Rectal smooth muscle tissue (tissue), 1 donor: ENCODE measurements around the gene MDK.
"Not testable (repeated sequence)": the region's sequence is repeated elsewhere in the genome, so short reads cannot be mapped to it uniquely, and the experiment has no call there.

Source experiments
- H3K27ac ChIP-seq: one replicate; pipeline ENCODE4 v1.7.0; 2013; ENCODE audit warnings: low read depth, low read length, inconsistent platforms
- H3K27me3 ChIP-seq: one replicate; pipeline ENCODE4 v1.7.0; 2013; ENCODE audit warnings: low read length; ENCODE audit not compliant: control insufficient read depth, insufficient read depth
- H3K36me3 ChIP-seq: one replicate; pipeline ENCODE4 v1.7.0; 2013; ENCODE audit warnings: low read length; ENCODE audit not compliant: control insufficient read depth, insufficient read depth
- H3K4me1 ChIP-seq: one replicate; pipeline ENCODE4 v1.7.0; 2013; ENCODE audit warnings: low read length; ENCODE audit not compliant: control insufficient read depth, insufficient read depth
- H3K4me3 ChIP-seq: one replicate; pipeline ENCODE4 v1.7.0; 2013; ENCODE audit warnings: low read length
- H3K9ac ChIP-seq: one replicate; pipeline ENCODE4 v1.7.0; 2013; ENCODE audit warnings: low read length

Gene MDK

GRCh38 chr11:46375392-46376101, 5.9 kb upstream of the MDK start:
- no peak overlapping the region for H3K9ac ChIP-seq
- H3K27ac ChIP-seq = no peak overlapping the region
- H3K36me3 ChIP-seq = peaks cover 18% of the 10 kb centered on the region
- H3K27me3 ChIP-seq = no peaks in the 10 kb centered on the region
- H3K4me1 ChIP-seq = no peaks in the 10 kb centered on the region
- H3K4me3 ChIP-seq = no peak overlapping the region

GRCh38 chr11:46376258-46377050, 5.0 kb upstream of the MDK start:
- Histone ChIP-seq H3K4me1 (no peaks in the 10 kb centered on the region), H3K4me3 (no peak overlapping the region), H3K27me3 (no peaks in the 10 kb centered on the region), H3K36me3 (peaks cover 18% of the 10 kb centered on the region), H3K9ac (no peak overlapping the region), H3K27ac (no peak overlapping the region)

DNA sequence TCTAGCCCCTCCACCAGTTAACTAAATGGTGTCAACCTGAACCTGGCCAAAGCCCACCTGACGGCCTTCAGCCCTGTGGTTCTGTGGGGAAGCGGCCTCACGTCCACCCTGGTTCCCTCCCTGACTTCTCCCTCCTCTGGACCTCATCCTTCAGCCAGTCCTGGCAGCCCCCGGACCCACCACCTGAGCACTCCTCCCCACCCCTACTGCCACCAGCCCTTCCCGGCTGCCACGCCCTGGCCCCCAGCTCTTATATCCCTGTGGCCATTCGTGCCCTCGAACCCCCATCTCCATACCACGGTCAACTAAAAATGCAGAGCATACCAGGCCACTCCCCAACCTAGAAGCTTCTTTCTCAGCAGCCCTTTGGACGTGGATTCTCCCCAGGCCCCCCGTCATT, 4.2 kb upstream of the MDK start:
- peaks cover 4% of the 10 kb centered on the region for H3K27me3 ChIP-seq
- no peak overlapping the region for H3K4me3 ChIP-seq
- no peak overlapping the region for H3K9ac ChIP-seq
- H3K36me3 ChIP-seq = peaks cover 18% of the 10 kb centered on the region
- no peaks in the 10 kb centered on the region for H3K4me1 ChIP-seq
- no peak overlapping the region for H3K27ac ChIP-seq

GRCh38 chr11:46377831-46378230, 3.6 kb upstream of the MDK start:
- Histone ChIP-seq H3K36me3 (peaks cover 18% of the 10 kb centered on the region), H3K27me3 (peaks cover 5% of the 10 kb centered on the region), H3K4me1 (peaks cover 3% of the 10 kb centered on the region), H3K9ac (no peak overlapping the region), H3K4me3 (no peak overlapping the region), H3K27ac (no peak overlapping the region)

DNA sequence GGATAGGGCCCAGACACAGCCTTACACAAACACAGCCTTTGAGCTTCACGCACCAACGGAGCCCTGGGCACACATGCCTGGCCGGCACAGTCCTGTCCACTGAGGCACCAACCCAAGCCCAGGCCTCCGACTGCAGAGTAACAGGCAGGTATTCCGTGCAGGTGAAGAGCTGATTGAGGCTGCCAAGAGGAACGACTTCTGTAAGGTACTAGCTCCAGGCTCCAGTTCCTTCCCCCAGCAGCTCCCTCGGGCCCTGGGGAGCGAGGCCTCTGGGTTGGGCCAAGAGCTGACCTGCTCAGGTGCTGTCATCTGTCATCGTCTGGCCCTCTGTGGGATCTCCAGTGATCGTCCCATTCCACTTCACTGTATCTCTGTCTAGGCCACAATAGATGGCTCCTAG, 3.2 kb upstream of the MDK start:
- no peak overlapping the region for H3K4me3 ChIP-seq
- H3K27ac ChIP-seq = no peak overlapping the region
- peaks cover 3% of the 10 kb centered on the region for H3K4me1 ChIP-seq
- H3K27me3 ChIP-seq = peaks cover 5% of the 10 kb centered on the region
- peaks cover 18% of the 10 kb centered on the region for H3K36me3 ChIP-seq
- H3K9ac ChIP-seq = no peak overlapping the region

DNA sequence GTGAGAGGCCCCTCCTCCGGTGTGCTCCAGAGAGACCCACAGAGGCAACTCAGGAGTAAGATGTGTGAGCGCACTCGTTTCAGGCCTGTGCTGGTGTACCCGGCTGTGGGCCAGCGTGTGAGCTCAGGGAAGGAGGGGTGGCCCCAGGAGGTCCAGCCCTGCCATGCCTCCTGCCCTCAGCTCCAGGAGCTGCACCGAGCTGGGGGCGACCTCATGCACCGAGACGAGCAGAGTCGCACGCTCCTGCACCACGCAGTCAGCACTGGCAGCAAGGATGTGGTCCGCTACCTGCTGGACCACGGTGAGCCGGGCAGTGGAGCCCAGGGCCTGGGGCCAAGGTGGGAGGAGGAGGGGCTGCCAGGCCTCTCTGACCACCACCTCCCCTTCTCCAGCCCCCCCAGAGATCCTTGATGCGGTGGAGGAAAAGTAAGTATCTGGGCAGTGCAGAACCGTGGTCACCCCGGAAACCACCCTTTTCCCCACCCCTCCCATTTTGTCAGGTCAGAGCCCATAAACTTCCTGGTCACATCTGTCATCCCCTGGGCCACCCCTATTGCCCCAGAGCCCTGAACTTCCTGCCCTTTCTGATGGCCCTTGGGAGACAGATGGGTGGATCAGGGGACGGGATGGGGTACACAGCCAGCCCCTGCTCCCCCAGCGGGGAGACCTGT, 2.5 kb upstream of the MDK start:
- Histone ChIP-seq H3K4me3 (no peak overlapping the region), H3K9ac (no peak overlapping the region), H3K36me3 (peaks cover 14% of the 10 kb centered on the region), H3K4me1 (peaks cover 3% of the 10 kb centered on the region), H3K27ac (no peak overlapping the region), H3K27me3 (peaks cover 5% of the 10 kb centered on the region)

GRCh38 chr11:46379482-46380293, 1.8 kb upstream of the MDK start:
- not testable (repeated sequence) for H3K9ac ChIP-seq, H3K4me3 ChIP-seq, H3K4me1 ChIP-seq, H3K36me3 ChIP-seq, H3K27ac ChIP-seq, H3K27me3 ChIP-seq

- H3K27ac ChIP-seq = peak overlapping the region; percentile 51
- peaks cover 3% of the 10 kb centered on the region for H3K4me1 ChIP-seq
- peak overlapping the region; percentile 73 for H3K9ac ChIP-seq
- peak overlapping the region; percentile 85 for H3K4me3 ChIP-seq
- H3K27me3 ChIP-seq = peaks cover 13% of the 10 kb centered on the region
- peaks cover 2% of the 10 kb centered on the region for H3K36me3 ChIP-seq
These were observed 975 bp upstream of the MDK start for GRCh38 chr11:46380340-46381047.

DNA sequence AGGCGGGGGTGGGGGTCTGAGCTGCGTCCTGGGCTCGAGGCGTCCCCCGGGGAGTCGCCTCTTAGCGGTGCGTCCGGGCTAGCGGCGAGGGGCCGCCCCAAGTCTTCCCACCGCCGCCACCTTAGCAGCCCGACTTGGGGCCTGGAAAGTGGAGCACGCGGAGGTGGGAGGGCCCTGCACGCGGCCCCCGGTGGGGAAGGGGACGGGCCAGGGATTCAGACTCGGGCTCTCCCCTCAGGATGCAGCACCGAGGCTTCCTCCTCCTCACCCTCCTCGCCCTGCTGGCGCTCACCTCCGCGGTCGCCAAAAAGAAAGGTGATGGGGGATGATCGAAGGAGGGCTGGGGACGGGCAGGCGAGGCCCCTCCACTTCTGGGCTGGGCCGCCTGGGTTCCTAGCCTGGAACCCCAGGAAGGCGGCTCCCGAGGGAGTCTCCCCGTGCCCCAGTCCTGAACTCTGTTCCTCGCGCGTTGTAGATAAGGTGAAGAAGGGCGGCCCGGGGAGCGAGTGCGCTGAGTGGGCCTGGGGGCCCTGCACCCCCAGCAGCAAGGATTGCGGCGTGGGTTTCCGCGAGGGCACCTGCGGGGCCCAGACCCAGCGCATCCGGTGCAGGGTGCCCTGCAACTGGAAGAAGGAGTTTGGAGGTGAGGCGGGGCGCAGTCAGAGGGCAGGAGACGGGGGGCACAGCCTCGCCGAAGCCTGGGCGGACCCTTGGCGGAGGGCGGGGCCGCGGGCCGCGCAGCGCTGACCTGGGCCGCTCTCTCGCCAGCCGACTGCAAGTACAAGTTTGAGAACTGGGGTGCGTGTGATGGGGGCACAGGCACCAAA, 563 bp downstream of the MDK start:
- Histone ChIP-seq H3K27me3 (peaks cover 17% of the 10 kb centered on the region), H3K36me3 (no peaks in the 10 kb centered on the region), H3K27ac (no peak overlapping the region), H3K9ac (no peak overlapping the region), H3K4me3 (peak overlapping the region; percentile 74), H3K4me1 (peaks cover 3% of the 10 kb centered on the region)

- Histone ChIP-seq H3K4me1 (peaks cover 3% of the 10 kb centered on the region), H3K4me3 (peak overlapping the region; percentile 74), H3K9ac (no peak overlapping the region), H3K27ac (no peak overlapping the region), H3K36me3 (no peaks in the 10 kb centered on the region), H3K27me3 (peaks cover 21% of the 10 kb centered on the region)
These were observed 1.4 kb downstream of the MDK start for GRCh38 chr11:46382646-46383403.
